ENCODE measurements around the gene MYL5.
A peak's percentile ranks its signal among the peaks of the same experiment; 100 is the strongest.
"Not testable (repeated sequence)": the region's sequence is repeated elsewhere in the genome, so short reads cannot be mapped to it uniquely, and the experiment has no call there.

The MYL5 gene

GRCh38 chr4:687048-687970 lies 13.0 kb downstream of the MYL5 start:
- DNase-seq: no peak

GRCh38 chr4:687971-688853 lies 13.9 kb downstream of the MYL5 start:
- no peak for DNase-seq

- DNase-seq: no peak
These were observed 14.7 kb downstream of the MYL5 start, which contains the start of gene SLC49A3 for GRCh38 chr4:688854-689681. Gene SLC49A3, minus strand, starts transcription at chr4:689151. Its CDS starts 24 bp downstream, at chr4:689127.

DNA sequence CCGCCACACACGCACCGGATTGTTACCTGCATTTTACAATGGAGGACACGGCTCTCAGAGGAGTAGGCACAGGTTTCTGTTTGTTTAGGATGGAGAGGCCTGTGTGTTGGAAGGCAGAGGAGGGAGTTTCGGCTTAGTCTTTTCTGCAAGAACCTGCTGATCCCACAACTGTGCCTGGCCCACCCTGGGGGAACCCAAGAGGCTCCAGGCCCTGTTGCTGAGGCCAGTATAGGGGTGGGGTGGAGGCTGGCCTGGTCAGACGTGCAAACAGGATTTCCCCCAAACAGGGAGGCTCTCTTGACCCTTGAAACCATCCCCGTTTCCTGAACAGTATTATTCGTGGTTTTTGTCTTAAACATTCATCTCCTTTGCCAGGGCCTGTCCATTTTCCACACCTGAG lies 15.4 kb downstream of the MYL5 start:
- DNase-seq: no peak

- DNase-seq: no peak
These were observed 18.6 kb downstream of the MYL5 start for GRCh38 chr4:692771-693554.

DNA sequence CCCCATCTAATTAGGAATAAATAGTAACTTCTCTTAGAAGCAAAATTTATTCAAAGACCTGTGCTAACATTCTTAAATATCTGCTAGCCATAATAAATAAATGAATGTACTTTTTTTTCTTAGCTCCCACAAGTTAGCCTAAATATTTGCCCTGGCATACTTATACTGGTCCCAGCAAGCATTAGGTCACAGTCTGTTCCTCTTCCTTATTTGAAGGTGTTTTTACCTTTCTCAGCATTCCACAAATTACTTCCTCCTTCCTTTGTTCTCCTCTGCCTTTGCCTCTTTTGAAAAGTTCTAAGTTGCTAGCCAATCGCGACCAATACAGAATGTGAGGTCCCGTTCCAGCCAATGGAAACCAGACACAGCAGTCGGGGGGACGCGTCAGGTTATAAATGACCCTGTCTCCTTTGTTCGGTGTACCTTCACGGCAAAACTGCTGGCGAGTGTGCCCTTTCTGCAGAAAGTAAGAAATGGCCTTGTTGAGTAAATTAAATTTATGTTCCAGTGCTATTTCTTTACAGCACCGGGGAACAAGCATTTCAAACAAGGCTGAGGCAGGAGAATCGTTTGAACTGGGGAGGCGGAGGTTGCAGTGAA lies 20.1 kb downstream of the MYL5 start:
- DNase-seq: not testable (repeated sequence)

DNA sequence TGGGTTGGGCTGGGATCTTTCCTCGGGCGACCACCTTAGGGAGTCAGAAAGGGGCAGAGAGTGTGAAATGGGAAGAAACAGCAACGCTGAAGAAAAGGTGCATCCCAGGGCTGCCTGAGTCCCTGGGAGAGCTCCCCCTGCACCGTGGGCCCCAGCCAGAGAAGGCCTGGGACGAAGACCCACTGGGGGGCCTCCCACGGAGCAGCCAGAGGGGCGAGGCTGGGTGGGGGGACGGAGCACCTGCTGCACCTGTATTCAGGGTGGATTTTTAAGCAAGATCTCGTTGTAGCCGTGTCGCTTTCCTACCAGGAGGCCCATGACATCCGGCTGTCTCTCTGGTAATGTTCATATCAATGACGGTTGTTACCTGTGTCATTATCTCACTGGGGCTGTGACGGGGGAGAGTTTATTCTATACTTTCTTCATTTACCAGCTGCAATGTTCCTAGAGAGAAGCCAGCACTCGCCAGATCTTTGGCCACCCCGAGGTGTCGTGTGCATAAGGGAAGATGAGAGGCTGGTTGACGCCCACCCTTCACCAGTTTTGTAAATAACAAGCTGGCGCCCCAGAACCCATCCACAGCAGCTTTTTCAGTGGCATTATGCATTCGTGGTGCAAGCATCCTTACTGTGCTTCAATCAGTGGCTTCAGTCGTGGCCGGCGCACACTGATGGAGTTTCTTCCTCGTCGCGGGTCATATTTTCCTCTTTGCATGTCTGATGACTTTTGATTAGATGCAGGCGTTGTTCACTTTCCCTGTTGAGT lies 25.7 kb downstream of the MYL5 start:
- DNase-seq: no peak

- no peak for DNase-seq
These were observed 26.4 kb downstream of the MYL5 start for GRCh38 chr4:700587-701264.

DNA sequence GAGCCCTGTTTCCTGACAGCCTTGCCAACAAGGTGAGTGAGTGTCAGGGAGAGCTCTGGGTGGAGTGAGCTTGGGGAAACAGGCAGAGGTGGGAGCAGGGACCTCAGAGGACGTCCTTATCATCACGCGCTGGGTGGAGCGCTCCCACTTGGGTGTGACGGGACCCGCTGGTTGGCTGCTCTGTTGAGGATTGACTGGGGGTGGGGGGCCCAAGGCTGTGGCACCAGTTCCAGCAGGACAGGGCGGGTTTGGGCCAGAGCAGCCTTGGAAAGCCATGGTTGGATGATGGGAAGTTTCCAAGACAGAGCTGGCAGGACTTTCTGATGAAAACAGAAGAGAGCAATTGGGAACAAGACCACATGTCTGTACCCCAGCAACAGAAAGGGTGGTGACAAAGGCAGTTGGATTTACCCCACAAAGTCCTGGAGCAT lies 28.3 kb downstream of the MYL5 start:
- DNase-seq: no peak

GRCh38 chr4:703336-704197 lies 29.2 kb downstream of the MYL5 start:
- DNase-seq: no peak

DNA sequence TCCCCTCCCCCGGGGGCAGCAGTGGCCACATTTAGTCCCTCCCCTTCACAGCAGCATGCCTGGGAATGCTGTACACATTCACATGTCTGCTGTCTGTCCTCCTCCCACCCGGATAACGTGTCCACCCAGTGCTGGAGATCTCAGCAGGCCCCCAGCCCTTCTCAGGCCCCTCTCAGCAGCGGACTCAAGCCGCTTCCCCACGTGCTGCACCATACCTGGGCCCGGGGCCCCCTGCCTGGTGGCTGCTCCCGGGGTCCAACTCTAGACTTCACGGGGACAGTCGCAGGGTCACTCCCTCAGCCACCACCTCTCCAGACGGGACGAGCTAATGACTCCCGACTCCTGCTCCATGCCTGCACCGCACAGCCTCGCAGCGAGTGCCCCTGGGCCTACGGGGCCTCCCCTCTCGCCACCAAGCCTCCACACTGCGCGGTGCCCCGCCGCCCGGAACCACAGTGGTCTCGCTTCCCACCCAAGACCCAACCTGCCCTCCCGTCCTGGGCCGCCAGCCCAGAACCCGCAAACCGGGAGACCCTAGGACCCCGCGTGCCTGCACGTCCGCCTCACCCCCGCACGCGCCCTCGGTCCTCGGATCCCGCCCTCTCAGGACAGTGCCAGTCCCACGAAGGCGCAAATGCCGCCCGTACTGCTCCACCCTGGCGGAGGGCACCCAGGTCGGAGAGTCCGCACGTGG lies 30.0 kb downstream of the MYL5 start:
- no peak for DNase-seq

DNA sequence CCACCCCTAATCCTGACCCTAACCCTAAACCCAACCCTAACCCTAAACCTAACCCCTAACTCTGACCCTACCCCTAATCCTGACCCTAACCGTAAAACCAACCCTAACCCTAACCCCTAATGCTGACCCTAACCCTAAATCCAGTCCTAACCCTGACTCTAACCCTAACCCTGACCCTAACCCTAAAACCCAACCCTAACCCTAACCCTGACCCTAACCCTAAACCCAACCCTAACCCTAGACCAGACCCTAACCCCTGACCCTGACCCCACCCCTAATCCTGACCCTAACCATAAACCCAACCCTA lies 30.6 kb downstream of the MYL5 start:
- DNase-seq: no peak

- DNase-seq: peak; percentile 99
These were observed 31.1 kb downstream of the MYL5 start, which contains the start of gene PCGF3 for GRCh38 chr4:705278-706082. Gene PCGF3, plus strand, starts transcription at chr4:705832. Its CDS starts 27,849 bp downstream, at chr4:733681.

DNA sequence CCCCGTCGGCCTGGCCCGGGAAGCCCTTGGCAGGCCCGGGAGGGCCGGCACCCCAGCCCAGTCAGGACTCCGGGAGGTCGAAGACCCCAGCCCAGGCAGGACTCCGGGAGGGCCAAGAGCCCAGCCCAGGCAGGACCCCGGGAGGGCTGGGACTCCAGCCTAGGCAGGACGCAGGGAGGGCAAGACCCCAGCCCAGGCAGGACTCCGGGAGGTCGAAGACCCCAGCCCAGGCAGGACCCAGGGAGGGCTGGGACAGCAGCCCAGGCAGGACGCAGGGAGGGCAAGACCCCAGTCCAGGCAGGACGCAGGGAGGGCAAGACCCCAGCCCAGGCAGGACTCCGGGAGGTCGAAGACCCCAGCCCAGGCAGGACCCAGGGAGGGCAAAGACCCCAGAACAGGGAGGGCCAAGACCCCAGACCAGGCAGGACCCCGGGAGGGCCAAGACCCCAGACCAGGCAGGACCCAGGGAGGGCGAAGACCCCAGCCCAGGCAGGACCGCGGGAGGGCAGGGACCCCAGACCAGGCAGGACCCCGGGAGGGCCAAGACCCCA lies 31.8 kb downstream of the MYL5 start:
- DNase-seq: not testable (repeated sequence)

- no peak for DNase-seq
These were observed 32.7 kb downstream of the MYL5 start for GRCh38 chr4:706834-707598.

GRCh38 chr4:707929-708630 lies 33.7 kb downstream of the MYL5 start:
- DNase-seq: no peak

Measured in activated CD4-positive, CD25-positive, alpha-beta regulatory T cell treated with anti-CD3 and anti-CD28 coated beads, Interleukin-2, amount 50 U/mL, for 72 hours (primary cell).